ENCODE results near the gene SLC25A43.
A peak's percentile ranks its signal among the peaks of the same experiment; 100 is the strongest.
"Not testable (repeated sequence)": the region's sequence is repeated elsewhere in the genome, so short reads cannot be mapped to it uniquely, and the experiment has no call there.

Gene SLC25A43

DNA sequence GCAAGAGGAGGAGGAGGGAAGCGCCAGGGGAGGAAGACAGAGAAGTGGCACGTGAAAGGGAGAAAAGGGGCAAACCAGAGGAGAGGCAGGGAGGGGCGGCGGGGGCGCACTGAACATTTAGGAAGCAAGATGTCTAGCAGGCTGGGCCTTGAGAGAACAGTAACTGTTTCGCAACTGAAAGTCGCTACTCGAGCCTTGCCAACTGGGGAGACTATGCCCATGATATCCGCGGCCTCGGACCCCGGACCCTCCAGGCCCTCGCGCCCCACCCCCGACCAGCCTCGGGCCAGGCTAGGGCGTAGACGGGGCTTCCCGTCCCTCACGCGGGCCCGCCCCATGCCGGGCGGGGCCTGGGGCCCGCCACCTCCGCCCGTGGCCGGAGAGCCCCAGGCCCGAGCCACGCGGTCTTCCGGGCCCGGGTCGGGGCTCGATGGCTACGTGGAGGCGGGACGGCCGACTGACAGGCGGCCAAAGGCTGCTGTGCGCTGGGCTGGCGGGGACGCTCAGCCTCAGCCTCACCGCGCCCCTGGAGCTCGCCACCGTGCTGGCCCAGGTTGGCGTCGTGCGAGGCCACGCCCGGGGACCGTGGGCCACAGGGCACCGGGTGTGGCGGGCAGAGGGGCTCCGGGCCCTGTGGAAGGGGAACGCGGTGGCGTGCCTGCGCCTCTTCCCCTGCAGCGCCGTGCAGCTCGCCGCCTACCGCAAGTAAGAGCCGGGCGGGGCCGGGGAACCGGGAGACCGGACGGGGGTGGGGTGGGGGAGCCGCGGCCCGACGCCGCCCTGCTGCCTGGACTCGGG is at the start of gene SLC25A43:
Gene SLC25A43 (plus strand): TSS at position 363 of the 798 bp plus-strand sequence. CDS start 68 bp downstream, at position 431.
- DNase-seq: peak; percentile 30

DNA sequence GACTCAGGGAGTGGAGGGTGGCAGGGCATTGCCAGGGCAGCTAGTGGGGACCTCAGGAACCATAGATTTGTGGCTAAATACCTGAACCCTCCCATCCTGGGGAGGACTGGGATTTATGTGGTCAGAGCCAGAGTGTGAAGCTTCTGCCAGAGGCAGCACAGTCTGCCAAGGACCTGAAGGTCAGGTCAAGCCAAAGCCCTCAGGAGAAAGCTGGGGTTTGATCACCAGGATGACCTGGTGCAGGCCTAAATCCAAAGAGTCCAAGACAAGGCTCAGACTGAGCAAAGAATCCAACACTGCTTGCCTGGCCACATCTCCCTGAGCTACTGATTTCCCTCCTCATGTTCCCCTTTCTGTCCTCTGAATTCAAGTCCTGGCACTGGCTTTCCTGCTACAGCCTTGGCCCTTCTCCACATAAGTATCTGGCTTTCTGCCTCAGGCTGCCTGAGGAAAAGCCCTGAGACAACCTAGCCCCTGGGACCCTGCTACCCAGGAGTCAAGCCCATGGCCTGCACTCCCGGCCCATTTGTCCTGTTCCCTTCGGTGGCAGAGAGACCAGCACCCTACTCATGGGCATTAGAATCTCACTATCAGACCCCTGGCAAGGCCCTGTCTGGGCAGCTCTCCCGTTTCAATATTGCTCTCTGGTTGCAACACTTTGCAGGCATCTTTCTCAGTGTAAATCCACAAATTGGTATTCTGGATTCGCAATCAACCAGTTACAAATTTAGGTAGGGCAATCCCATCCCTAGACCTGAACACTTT is 39.3 kb upstream of the SLC25A43 start:
- no peak for DNase-seq

DNA sequence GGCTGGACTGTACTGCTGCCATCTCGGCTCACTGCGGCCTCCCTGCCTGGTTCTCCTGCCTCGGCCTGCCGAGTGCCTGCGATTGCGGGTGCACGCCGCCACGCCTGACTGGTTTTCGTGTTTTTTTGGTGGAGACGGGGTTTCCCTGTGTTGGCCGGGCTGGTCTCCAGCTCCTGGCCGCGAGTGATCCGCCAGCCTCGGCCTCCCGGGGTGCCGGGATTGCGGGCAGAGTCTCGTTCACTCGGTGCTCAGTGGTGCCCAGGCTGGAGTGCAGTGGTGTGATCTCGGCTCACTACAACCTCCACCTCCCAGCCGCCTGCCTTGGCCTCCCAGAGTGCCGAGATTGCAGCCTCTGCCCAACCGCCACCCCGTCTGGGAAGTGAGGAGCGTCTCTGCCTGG is 37.7 kb upstream of the SLC25A43 start:
- DNase-seq: not testable (repeated sequence)

DNA sequence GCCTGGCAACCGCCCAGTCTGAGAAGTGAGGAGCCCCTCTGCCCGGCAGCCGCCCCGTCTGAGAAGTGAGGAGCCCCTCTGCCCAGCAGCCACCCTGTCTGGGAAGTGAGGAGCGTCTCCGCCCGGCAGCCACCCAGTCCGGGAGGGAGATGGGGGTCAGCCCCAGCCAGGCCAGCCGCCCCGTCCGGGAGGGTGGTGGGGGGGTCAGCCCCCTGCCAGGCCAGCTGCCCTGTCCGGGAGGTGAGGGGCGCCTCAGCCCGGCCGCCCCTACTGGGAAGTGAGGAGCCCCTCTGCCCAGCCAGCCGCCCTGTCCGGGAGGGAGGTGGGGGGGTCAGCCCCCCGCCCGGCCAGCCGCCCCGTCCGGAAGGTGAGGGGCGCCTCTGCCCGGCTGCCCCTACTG is 37.1 kb upstream of the SLC25A43 start:
- not testable (repeated sequence) for DNase-seq

DNA sequence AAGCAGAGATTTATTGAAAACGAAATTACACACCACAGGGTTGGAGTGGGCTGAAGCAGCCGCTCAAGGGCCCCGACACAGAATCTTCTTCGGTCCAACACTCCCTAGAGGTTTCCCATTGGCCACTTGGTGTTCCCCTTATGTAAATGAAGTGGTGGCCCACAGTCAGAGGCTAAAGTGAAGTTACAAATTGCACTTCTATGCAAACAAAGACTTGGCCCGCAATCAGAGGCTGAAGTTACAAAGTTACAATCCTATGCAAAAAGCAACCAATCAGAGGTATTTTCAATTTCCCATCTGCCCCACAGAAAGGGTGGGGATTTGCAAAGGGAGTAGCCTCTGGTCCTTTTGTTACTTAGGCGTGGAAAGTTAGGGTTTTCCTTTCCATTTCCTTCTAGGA is 35.7 kb upstream of the SLC25A43 start:
- DNase-seq: no peak

DNA sequence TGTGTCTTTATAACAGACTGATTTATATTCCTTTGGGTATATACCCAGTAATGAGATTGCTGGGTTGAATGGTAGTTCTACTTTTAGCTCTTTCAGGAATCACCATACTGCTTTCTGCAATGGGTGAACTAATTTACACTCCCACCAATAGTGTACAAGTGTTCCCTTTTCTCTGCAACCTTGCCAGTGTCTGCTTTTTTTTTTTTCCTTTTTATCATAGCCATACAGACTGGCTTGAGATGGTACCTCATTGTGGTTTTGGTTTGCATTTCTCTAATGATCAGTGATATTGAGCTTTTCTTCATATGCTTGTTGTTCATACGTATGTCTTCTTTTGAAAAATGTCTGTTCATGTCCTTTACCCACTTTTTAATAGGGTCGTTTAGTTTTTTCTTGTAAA is 27.3 kb upstream of the SLC25A43 start:
- not testable (repeated sequence) for DNase-seq

DNA sequence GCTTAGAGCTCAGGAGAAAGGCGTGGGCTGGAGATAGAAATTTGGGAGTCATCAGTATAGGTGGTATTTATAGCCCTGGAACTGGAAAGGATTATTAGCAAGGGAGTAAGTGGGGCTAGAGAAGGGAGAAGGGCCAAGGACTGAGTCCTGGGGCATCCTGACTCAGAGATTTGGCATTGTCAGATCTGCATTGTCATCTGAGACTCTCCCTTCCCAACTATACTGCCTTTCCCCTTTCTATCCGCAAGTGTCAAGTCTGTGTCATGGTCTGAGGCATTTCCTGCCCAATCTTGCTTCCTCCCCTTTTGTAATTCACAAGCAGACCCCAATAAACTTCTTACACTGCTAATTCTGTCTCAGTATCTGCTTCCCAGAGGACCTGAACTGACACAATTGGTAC is 24.4 kb upstream of the SLC25A43 start:
- no peak for DNase-seq

DNA sequence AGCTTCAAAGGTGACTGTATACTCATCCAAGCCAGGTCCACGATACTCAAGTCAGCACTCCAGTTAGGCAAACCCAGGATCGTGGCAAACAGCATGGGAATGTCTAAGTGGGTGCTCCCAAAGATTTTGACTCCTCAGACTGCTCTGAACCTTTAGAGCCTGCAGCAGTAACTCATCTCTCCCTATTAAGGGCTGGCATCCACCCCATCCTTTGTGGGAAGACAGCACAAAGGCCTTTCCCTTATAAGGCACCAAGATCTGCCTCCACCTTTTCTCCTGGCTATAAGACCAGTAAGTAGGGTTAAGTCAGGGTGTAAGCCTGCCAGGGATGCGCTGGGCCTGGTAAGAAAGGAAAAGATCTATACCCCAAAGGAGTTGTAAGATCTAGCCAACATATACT is 23.6 kb upstream of the SLC25A43 start:
- DNase-seq: no peak

DNA sequence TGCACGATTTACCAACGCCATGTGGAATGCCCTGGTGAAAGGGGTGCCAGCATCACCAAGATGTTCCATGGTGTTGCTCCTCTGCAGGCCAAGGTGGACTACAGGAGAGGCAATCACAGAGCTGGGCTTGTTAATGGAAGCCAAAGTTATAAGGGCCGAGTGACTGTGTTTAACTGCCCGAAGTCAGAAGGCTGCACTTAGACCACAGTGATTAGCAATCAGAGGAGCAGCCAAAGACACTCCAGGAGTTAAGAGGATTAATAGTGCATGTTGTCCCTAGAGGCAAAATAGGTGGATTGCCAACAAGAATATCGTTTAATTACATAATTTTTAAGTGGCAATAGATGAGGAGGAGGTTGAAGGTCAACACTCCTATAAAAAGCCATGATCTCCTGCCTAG is 22.8 kb upstream of the SLC25A43 start:
- no peak for DNase-seq

DNA sequence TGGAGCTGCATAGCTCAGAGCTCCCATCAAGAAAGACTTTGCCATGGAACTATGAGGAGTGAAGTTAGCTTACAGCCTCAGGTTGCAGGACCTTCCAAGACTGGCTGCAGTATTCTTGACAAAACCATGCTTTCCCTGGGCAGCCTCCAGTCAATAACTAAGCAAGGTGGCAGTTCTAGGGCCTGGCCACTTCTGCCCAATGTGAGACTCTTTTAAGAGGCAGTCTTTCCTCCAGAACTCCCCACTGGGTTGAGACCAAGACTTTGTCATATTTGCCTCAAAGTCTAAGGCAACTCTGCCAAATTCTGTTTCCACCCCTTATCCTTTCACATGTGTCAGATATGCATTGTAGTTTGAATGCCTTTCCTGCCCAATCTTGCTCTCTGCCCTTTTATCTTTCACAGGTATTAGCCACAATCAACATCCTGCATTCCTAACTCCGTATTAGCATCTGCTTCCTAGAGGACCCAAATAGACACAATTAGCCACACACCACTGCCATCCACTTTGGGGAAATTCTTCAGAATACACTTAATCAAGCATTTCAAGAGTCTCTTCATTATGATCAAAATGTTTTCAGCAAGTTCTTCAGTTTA is 17.7 kb upstream of the SLC25A43 start:
- no peak for DNase-seq

DNA sequence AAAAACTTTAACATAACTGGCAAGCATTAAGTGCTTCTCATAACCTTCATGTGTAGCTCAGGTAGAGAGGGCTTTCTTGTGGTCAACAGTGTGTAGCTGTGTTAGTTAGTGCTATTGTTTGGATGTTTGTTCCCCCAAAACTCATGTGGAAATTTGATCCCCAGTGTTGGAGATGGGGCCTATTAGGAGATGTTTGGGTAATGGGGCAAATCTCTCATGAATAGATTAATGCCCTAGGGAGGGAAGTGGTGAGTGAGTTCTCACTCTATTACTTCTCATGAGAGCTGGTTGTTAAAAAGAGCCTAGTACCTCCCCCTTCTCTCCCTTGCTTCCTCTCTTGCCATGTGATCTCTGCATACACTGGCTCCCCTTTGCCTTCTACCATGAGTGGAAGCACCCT is 16.5 kb upstream of the SLC25A43 start:
- no peak for DNase-seq

DNA sequence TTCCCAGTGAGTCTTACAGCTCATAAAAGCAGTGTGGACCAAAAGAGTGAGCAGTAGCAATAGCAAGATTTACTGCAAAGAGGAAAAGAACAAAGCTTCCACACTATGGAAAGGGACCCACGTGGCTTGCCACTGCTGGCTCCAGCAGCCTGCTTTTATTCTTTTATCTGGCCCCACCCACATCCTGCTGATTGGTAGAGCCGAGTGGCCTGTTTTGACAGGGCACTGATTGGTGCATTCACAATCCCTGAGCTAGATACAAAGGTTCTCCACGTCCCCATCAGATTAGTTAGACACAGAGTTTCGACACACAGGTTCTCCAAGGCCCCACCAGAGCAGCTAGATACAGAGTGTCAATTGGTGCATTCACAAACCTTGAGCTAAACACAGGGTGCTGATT is 12.5 kb upstream of the SLC25A43 start:
- DNase-seq: not testable (repeated sequence)

DNA sequence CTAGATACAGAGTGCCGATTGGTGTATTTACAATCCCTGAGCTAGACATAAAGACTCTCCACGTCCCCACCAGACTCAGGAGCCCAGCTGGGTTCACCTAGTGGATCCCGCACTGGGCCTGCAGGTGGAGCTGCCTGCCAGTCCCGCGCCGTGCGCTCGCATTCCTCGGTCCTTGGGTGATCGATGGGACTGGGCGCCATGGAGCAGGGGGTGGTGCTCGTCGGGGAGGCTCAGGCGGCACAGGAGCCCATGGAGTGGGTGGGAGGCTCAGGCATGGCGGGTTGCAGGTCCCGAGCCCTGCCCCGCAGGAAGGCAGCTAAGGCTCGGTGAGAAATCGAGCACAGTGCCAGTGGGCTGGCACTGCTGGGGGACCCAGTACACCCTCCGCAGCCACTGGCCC is 11.7 kb upstream of the SLC25A43 start:
- not testable (repeated sequence) for DNase-seq

DNA sequence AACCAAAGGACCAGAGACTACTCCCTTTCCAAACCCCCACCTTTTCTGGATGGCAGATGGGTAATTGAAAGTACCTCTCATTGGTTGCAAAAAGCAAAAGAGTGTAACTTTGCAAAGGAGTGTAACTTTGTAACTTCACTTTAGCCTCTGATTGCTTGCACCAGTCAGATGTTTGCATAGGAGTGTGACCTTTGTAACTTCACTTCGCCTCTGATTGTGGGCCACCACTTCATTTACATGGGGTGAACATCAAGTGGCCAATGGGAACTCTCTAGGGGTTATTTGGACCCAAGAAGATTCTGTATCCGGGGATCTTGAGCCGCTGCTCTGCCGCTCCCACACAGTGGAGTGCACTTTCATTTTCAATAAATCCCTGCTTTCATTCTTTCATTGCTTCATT is 9.9 kb upstream of the SLC25A43 start:
- DNase-seq: no peak

DNA sequence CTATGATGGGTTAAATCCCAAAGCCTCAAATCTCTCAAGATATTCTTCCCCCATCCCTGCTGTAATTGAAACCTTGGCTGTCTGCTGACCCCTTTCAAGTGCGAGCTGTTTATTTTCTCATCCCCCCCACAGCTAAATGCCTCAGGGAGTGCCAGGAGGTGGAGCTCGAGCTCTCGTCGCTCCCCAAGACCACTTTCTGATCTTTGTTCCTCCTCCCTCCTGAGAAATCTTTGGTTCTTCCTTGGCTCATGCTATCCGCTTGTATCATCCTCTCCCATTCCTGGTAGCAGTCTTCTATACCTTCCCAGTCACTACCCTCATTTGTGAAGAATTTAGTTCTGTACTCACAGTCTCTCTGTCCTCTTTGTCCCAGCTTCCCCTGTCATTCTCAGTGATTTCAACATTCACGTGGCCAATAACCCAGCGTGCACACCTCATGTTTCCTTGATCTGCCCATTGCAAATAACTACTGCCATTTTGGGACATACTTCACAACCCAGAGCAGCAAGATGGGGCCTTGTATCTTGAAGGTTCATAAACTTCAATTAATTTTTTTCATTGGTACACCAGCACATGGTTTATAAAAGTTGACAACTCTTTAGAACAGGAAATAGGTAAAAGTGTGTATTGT is 9.2 kb upstream of the SLC25A43 start:
- DNase-seq: no peak

DNA sequence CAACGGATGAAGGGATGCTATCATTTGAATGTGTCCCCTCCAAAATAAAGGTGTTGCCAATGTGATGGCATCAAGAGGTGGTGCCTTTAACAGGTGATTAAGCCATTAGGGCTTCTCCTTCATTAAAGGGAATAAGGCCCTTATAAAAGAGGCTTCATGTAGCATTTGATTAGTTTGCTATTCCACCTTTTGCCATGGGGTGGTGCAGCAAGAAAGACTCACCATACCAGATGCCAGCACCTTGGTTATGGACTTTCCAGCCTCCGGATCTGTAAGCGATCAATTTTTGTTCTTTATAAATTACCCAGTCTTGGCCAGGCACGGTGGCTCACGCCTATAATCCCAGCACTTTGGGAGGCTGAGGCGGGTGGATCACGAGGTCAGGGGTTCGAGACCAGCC is 7.9 kb upstream of the SLC25A43 start:
- DNase-seq: no peak

DNA sequence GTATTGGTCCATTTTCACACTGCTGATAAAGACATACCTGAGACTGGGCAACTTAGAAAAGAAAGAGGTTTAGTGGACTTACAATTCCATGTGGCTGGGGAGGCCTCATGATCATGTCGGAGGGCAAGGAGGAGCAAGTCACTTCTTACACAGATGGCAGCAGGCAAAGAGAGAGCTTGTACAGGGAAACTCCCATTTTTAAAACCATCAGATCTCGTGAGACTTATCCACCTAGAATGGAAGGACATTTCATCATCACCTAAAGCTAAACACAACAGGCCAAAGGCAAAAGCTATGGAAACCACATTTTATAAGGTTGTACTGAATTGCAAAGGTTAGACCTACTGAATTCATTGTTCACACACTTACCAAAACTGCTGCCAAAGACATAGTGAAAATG is 6.0 kb upstream of the SLC25A43 start:
- no peak for DNase-seq

DNA sequence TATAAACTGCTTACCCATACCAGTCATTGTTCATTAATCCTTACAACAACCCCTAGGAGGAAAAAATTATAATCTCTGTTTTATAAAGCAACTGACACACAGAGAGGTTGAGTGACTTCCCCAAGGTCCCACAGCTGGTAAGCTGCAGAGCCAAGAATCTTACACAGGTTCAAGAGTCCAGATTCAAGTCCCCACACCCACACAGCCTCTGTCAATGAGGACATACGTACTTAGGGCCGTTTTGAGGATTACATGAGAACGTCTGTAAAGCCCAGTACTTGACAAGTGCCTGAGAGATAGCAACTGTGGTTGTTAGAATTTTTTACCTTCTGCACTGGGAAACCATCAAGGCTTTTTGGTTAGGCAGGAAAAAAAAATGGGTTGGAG is 556 bp upstream of the SLC25A43 start:
- no peak for DNase-seq

DNA sequence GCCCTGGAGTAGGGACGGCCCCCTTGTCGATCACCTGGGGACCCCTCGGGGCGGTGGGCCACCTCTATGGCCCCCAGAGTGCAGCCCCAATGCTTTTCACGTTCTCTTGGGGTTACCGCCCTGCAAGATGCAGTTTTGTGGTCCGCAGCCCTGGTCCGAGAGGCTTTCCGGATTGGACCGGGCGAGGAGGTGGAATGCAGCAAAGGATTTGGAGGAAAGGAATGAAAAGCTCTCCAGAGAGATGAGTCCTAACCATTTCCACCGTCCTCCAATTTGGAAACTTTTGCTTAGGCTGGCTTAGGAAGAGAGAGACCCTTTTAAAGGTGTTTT is 601 bp downstream of the SLC25A43 start:
- DNase-seq: no peak

DNA sequence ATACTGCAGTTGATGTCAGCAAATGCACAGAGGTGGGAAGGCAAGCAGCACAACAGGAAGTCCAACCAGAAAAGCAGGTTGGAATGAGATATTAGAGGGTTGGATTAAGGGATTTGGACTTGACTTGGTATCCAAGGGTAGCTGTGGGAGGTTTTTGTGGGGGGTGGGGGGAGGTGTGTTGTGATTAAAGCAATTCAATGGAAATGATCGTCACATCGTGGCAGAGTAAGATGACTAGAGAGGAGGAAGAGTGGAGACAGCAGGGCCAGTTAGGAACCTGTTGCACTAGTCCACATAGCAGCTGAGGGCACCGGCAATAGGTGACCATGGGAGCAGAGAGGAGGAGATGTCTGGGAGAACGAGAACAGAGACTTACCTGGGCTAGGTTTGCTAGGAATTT is 2.4 kb downstream of the SLC25A43 start:
- no peak for DNase-seq

DNA sequence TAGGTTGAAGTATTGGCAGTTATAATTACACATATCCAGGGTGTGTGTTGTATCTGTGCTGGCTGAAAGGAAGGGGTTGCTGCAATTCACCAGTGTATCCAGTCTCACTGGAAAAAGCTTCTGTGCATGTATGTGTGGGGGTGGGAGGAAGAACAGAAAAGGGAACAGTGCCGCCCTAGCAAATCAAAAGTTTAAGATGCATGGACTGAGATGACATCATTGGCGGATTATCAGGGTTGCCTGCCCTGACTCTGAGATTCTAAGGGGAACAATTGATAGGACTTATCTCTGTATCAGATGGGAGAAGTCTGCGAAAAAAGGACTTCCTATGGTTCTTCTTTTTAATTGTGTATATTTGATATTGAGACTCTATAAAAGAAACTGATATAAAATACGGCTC is 3.5 kb downstream of the SLC25A43 start:
- no peak for DNase-seq

DNA sequence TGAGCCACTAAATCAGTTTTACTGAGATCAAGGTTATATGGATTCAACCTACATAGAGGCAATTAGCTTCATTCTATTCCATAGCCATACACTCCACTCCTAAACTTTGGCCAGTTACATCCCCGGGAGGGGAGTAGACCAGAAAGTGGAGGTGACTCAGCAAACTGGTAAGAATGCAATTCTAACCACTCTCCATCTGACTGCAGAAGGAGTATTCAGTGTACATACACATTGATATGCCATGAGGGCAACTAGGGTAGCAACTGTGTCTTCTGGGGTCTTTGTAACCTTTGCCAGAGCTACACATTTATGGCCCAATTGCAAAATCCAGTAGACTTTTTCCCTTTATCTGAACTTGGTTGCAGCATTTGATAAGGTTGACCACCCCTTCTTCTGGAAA is 7.6 kb downstream of the SLC25A43 start:
- no peak for DNase-seq

DNA sequence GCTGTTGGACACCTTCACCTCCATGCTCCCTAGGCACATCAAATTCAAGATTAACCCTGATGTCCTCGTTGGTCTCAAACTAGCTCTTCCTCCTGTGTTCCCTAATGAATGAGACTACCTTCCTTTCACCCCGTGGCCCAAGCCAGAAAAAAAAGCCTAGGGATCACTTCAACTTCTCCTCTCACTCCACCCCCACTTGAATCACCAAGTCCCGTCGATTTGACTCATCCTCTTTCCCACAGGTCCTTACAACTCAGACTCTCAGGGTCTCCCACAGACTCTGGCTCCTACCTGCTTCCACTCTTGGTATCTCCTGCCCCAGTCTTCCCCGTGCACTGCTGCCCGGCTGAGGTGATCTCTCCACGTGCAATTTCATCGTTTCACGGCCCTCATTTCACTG is 8.5 kb downstream of the SLC25A43 start:
- DNase-seq: no peak
